Keratinocyte (primary cell): ENCODE measurements around the gene TTLL8. TPM values are rescaled to one million over a fixed set of nuclear protein-coding genes. Genes with fewer than 3 reads are reported as not detected.
"Not testable (repeated sequence)": the region's sequence is repeated elsewhere in the genome, so short reads cannot be mapped to it uniquely, and the experiment has no call there.

ENCODE experiments used
- DNase-seq: peaks from one replicate; pipeline ENCODE4 v3.0.0-alpha.2; 2011; ENCODE audit warnings: low read depth, missing footprints, low spot score
- FAIRE-seq: peaks from 2 replicates; lab custom pipeline; 2011; peaks lifted over from hg19 to GRCh38; lab: Jason Lieb, UNC
- H2AFZ ChIP-seq: 2 replicates; pipeline ENCODE4 v1.6.0; 2012; ENCODE audit warnings: low read length, control low read depth, inconsistent platforms; ENCODE audit not compliant: control insufficient read depth
- H3K27ac ChIP-seq: 2 replicates; pipeline ENCODE4 v1.5.1; 2011; ENCODE audit warnings: low read length; ENCODE audit not compliant: control insufficient read depth, insufficient read depth
- H3K27me3 ChIP-seq: 3 replicates; pipeline ENCODE4 v1.6.0; 2011; ENCODE audit warnings: low read length; ENCODE audit not compliant: control insufficient read depth, insufficient read depth; ENCODE audit errors: extremely low read depth
- H3K36me3 ChIP-seq, 2 experiments: 2 replicates in 1 of 2; 3 replicates in 1 of 2; pipeline ENCODE4 v1.5.1; 2011; ENCODE audit warnings: low read length in 2 of 2, mild to moderate bottlenecking in 1 of 2; ENCODE audit not compliant: control insufficient read depth in 2 of 2, insufficient read depth in 2 of 2; ENCODE audit errors: extremely low read depth in 1 of 2
- H3K4me1 ChIP-seq: 3 replicates; pipeline ENCODE4 v1.5.1; 2011; ENCODE audit warnings: low read length; ENCODE audit not compliant: control insufficient read depth, insufficient read depth; ENCODE audit errors: extremely low read depth
- H3K4me2 ChIP-seq: 3 replicates; pipeline ENCODE4 v1.6.0; 2011; ENCODE audit warnings: low read depth, low read length; ENCODE audit not compliant: control insufficient read depth, insufficient read depth; ENCODE audit errors: extremely low read depth
- H3K4me3 ChIP-seq, 3 experiments: fragments of 200-600 bp in 1 of 3; sonication (generic) in 1 of 3; 2 replicates in 2 of 3; 3 replicates in 1 of 3; pipeline ENCODE4 v1.5.1; 2011 to 2016; ENCODE audit warnings: low read length in 3 of 3, mild to moderate bottlenecking in 3 of 3, control low read depth in 2 of 3, inconsistent platforms in 1 of 3, low read depth in 1 of 3, mixed read lengths in 1 of 3, mixed run types in 1 of 3, moderate library complexity in 1 of 3; ENCODE audit not compliant: control insufficient read depth in 2 of 3, insufficient read depth in 2 of 3; ENCODE audit errors: extremely low read depth in 1 of 3
- H3K79me2 ChIP-seq: 2 replicates; pipeline ENCODE4 v1.6.0; 2012; ENCODE audit warnings: low read length; ENCODE audit not compliant: control insufficient read depth, insufficient read depth
- H3K9ac ChIP-seq: 3 replicates; pipeline ENCODE4 v1.6.0; 2011; ENCODE audit warnings: low read length; ENCODE audit not compliant: control insufficient read depth, insufficient read depth; ENCODE audit errors: extremely low read depth
- H3K9me1 ChIP-seq: 3 replicates; pipeline ENCODE4 v1.6.0; 2011; ENCODE audit warnings: low read length; ENCODE audit not compliant: control insufficient read depth, insufficient read depth; ENCODE audit errors: extremely low read depth
- H3K9me3 ChIP-seq: 2 replicates; pipeline ENCODE4 v1.5.1; 2012; ENCODE audit warnings: low read depth, low read length; ENCODE audit not compliant: control insufficient read depth
- H4K20me1 ChIP-seq: 3 replicates; pipeline ENCODE4 v1.6.0; 2011; ENCODE audit warnings: low read length; ENCODE audit not compliant: control insufficient read depth, insufficient read depth; ENCODE audit errors: extremely low read depth
- EZH2 ChIP-seq: IDR thresholded peaks from one replicate; pipeline ENCODE4 v1.6.1; 2012; ENCODE audit warnings: inconsistent platforms, mild to moderate bottlenecking, low read length, moderate library complexity
- dilution Hi-C: fragments of 300-500 bp; cut with MboI; formaldehyde crosslinking; loops from one replicate; pipeline ENCODE4 v1.7.0; 2020; ENCODE audit warnings: low sequenced_read_pairs; ENCODE audit not compliant: extremely low pct_ligation_motif_present
- polyA plus RNA-seq, 5 experiments: library from polyadenylated mRNA; depleted of rRNA in 3 of 5; stranded (reverse) in 3 of 5; stranded (forward) in 1 of 5; unstranded in 1 of 5; fragments of >200 nt; gene quantifications; 1 replicate in 1 of 5; 2 replicates in 3 of 5; 3 replicates in 1 of 5; pipeline versions ENCODE4 v1.2.1 to v1.2.3, GENCODE V29; 2011 to 2012; ENCODE audit warnings: missing spikeins in 2 of 5, low read depth in 1 of 5, low replicate concordance in 1 of 5
- TF ChIP-seq, protein P1 (sequence below), 3 experiments: IDR thresholded peaks in 1 of 3; conservative IDR thresholded peaks in 1 of 3; optimal IDR thresholded peaks in 1 of 3; 2 replicates in 2 of 3; 3 replicates in 1 of 3; pipeline versions ENCODE3 to v1.5.1; 2011; ENCODE audit warnings: low read length in 3 of 3, mild to moderate bottlenecking in 3 of 3, moderate library complexity in 2 of 3, control low read depth in 1 of 3, inconsistent platforms in 1 of 3; ENCODE audit not compliant: insufficient read depth in 2 of 3; ENCODE audit errors: extremely low read depth in 1 of 3

TTLL8 gene
- polyA plus RNA-seq, 1 donor (not counting 4 experiments of a cell fraction or from before 2014, with no cell fraction given): not detected

DNA sequence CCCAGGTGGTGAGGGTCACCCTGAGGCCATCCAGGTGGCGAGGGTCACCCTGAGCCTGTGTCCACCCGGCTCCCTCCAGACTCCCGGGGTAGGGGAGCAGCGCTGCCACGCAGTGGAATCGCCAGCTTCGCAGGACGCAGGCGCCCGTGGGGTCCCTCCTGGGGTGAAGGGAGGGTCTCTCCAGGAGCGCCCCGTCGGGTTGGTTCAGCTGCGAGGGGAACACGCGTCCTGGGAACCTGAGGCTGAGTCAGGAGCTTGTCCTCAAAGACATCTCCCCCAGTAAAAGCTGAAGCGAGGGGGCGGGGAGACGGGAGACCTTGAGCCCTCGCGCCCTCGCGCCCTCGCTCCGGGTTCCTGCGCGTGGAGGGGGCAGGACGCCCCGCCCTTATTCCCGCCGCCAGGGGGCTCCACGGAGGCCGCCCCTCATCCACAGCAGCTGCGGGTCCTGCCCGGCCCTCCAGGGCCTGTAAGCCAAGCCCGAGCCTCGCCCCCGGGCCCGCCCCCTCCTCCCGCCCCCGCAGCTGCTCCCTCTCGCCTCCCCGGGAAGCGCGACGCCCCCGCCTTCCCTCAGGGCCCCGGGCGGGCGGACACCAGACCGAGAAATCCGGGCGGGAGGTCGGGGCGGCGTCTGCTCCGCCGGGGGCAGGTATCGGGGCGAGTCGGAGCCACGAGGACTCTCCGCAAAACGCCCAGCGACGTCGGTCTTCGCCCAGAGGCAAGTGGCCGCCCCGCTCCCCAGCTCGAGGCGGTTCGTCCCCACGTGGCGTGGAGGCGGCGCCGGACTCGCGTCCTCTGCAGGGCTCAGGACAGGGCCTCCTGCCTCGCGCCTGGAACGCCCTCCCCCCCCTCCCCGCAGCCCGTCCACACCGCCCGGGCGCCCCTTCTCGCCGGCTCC, 74.7 kb downstream of the TTLL8 start:
- Histone ChIP-seq H3K4me1 (no peaks in the 10 kb centered on the region), H3K9me3 (no peaks in the 10 kb centered on the region), H3K27me3 (peaks cover 26% of the 10 kb centered on the region), H3K79me2 (no peaks in the 10 kb centered on the region), H3K9ac (no peak overlapping the region), H3K27ac (no peak overlapping the region), H3K36me3 (no peaks in the 10 kb centered on the region), H3K4me2 (no peak overlapping the region), H2AFZ (no peak overlapping the region), H3K4me3 (no peak overlapping the region), H3K9me1 (no peaks in the 10 kb centered on the region), H4K20me1 (no peaks in the 10 kb centered on the region)
- peak; percentile 66 for TF ChIP-seq EZH2
- TF ChIP-seq, protein P1, sequence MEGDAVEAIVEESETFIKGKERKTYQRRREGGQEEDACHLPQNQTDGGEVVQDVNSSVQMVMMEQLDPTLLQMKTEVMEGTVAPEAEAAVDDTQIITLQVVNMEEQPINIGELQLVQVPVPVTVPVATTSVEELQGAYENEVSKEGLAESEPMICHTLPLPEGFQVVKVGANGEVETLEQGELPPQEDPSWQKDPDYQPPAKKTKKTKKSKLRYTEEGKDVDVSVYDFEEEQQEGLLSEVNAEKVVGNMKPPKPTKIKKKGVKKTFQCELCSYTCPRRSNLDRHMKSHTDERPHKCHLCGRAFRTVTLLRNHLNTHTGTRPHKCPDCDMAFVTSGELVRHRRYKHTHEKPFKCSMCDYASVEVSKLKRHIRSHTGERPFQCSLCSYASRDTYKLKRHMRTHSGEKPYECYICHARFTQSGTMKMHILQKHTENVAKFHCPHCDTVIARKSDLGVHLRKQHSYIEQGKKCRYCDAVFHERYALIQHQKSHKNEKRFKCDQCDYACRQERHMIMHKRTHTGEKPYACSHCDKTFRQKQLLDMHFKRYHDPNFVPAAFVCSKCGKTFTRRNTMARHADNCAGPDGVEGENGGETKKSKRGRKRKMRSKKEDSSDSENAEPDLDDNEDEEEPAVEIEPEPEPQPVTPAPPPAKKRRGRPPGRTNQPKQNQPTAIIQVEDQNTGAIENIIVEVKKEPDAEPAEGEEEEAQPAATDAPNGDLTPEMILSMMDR (optimal IDR thresholded peaks at IDR 0.05 in 1 of 3, IDR thresholded peaks at IDR 0.05 in 1 of 3, conservative IDR thresholded peaks at IDR 0.05 in 1 of 3; ENCODE audit: extremely low read depth in 1 of 3, insufficient read depth in 2 of 3, low read length in 3 of 3): peak in 2 of 3 experiments; percentile 22 to 38
- DNase-seq (no peak), FAIRE-seq (no peak)
- dilution Hi-C loops: no loop called here

DNA sequence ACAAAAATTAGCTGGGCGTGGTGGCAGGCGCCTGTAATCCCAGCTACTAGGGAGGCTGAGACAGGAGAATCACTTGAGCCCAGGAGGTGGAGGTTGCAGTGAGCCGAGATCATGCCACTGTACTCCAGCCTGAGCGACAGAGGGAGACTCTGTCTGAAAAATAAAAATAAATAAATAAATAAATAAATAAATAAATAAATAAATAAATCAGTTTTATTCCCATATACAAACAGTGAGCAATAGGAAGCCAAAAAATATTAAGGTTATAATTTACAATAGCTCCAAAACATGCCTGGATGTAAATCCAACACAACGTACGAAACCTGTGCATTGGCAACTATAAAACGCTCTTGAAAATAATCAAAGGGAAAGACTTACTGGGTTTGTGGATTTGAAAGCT, 76.3 kb downstream of the TTLL8 start:
- H4K20me1 ChIP-seq, DNase-seq, H3K27ac ChIP-seq, H3K79me2 ChIP-seq, FAIRE-seq, H3K36me3 ChIP-seq, dilution Hi-C loops, H3K4me1 ChIP-seq, H2AFZ ChIP-seq, H3K4me3 ChIP-seq, H3K4me2 ChIP-seq, H3K9ac ChIP-seq, H3K9me1 ChIP-seq, H3K9me3 ChIP-seq: not testable (repeated sequence)
- peaks cover 26% of the 10 kb centered on the region for H3K27me3 ChIP-seq
